Effector CD4-positive, alpha-beta T cell (primary cell): ENCODE data around the gene GEMIN5.

Source experiments
- DNase-seq: peaks from one replicate; pipeline ENCODE4 v3.0.0-alpha.2; 2020

The GEMIN5 gene

GRCh38 chr5:154849264-154849785 is 88.7 kb downstream of the GEMIN5 start:
- DNase-seq = no peak

- DNase-seq = no peak
Observed at GRCh38 chr5:154844809-154845208, 93.2 kb downstream of the GEMIN5 start.

DNA sequence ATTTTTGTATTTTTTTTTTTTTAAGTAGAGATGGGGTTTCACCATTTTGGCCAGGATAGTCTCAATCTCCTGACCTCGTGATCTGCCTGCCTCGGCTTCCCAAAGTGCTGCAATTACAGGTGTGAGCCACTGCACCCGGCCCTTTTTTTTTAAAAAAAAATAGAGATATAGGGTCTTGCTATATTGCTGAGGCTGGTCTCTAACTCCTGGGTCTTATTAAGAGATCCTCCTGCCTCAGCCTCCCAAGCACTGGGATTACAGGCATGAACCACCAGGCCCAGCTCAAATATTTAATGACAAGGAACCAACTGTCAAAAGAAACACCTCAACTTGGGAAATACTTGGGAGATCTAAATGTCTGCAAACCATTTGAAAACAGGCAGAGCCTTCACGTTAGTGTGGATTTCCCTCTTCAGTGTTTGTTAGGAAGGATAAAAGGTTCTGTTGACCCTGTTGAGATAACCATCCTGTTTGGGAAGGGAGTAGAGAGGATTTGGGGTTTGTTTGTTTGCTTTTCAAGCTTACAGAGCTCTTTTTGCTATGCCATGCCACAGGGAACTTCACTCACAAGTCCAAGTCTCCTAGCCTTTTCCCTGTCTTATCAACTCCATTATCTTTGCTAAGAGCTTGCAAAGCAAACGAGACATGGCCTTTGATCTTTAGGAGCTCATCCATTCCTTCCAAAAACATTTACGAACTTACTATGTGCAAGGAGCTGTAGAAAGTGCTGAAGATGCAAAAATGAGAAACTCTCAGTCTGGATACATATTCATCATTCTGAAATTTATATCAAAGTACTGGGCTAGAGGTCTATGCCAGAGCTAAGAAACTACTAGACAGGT is 95.1 kb downstream of the GEMIN5 start:
- DNase-seq = no peak

GRCh38 chr5:154841273-154841661 is 96.7 kb downstream of the GEMIN5 start:
- DNase-seq = no peak

DNA sequence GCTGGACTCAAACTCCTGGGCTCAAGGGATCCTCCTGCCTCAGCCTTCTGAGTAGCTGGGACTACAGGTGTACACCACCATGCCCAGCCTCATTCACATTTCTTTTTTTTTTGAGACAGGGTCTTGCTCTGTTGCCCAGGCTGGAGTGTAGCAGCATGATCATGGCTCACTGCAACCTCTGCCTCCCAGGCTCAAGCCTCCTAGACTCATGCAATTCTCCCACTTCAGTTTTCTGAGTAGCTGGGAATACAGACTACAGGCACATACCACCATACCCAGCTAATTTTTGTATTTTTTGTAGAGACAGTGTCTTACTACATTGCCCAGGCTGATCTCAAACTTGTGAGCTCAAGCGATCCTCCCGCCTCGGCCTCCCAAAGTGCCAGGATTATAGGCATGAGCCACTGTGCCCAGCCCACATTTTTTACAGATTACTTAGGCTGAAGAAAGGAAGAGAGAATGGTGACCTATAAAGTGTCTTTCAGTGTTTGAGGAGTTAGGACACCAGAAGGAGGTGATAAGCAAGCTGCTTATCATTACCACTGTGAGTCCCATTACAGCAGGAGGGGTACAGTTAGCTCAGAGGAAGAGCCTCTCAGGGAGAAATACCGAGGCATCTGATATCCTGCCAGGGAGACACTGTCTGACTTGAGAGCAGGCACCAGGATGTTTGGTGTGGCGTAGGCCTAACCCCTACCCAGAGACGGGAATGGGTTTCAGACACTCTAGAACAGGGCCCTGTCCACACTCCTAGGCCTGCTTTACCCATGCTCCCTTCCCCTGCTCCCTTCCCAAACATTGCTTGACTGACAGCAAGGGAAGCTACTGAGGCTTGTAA is 97.4 kb downstream of the GEMIN5 start:
- DNase-seq = no peak
